Fibroblast of lung (primary cell): ENCODE measurements around the gene SYNM. TPM values are rescaled to one million over a fixed set of nuclear protein-coding genes. Genes with fewer than 3 reads are reported as not detected.
A peak's percentile ranks its signal among the peaks of the same experiment; 100 is the strongest.
"Not testable (repeated sequence)": the region's sequence is repeated elsewhere in the genome, so short reads cannot be mapped to it uniquely, and the experiment has no call there.

ENCODE experiments used
- DNase-seq, 2 donors: peaks; one replicate each; pipeline versions ENCODE4 v3.0.0 to v3.0.0-alpha.2; 2010; ENCODE audit warnings: low read depth in 2 of 2
- H2AFZ ChIP-seq: 2 replicates; pipeline ENCODE4 v1.5.1; 2012; ENCODE audit warnings: low read length, control low read depth, inconsistent platforms
- H3K27ac ChIP-seq: 2 replicates; pipeline ENCODE4 v1.5.1; 2011; ENCODE audit warnings: low read length, control low read depth; ENCODE audit not compliant: insufficient read depth
- H3K27me3 ChIP-seq: 2 replicates; pipeline ENCODE4 v1.5.1; 2011; ENCODE audit warnings: mild to moderate bottlenecking, low read length; ENCODE audit not compliant: control insufficient read depth, insufficient read depth
- H3K36me3 ChIP-seq: 2 replicates; pipeline ENCODE4 v1.5.1; 2011; ENCODE audit warnings: low read length; ENCODE audit not compliant: control insufficient read depth, insufficient read depth
- H3K4me1 ChIP-seq: 2 replicates; pipeline ENCODE4 v1.5.1; 2011; ENCODE audit warnings: low read length; ENCODE audit not compliant: control insufficient read depth, insufficient read depth; ENCODE audit errors: extremely low read depth
- H3K4me2 ChIP-seq: 2 replicates; pipeline ENCODE4 v1.5.1; 2011; ENCODE audit warnings: low read length, control low read depth; ENCODE audit not compliant: insufficient read depth; ENCODE audit errors: extremely low read depth
- H3K4me3 ChIP-seq, 4 experiments: fragments of 200-600 bp in 1 of 4; sonication (generic) in 1 of 4; replicated peaks in 1 of 4; 2 replicates each; pipeline ENCODE4 v1.5.1; 2011 to 2016; ENCODE audit warnings: low read length in 4 of 4, low read depth in 3 of 4, mild to moderate bottlenecking in 3 of 4, control low read depth in 2 of 4, inconsistent platforms in 1 of 4, mixed read lengths in 1 of 4; ENCODE audit not compliant: insufficient read depth in 1 of 4; ENCODE audit errors: control extremely low read depth in 1 of 4
- H3K79me2 ChIP-seq: 2 replicates; pipeline ENCODE4 v1.5.1; 2012; ENCODE audit warnings: mild to moderate bottlenecking, low read length, inconsistent platforms; ENCODE audit not compliant: control insufficient read depth, insufficient read depth
- H3K9ac ChIP-seq: 2 replicates; pipeline ENCODE4 v1.5.1; 2011; ENCODE audit warnings: mild to moderate bottlenecking, low read length, control low read depth; ENCODE audit not compliant: insufficient read depth
- H3K9me3 ChIP-seq: 2 replicates; pipeline ENCODE4 v1.5.1; 2012; ENCODE audit warnings: low read depth, low read length; ENCODE audit not compliant: control insufficient read depth, insufficient read depth
- H4K20me1 ChIP-seq: 2 replicates; pipeline ENCODE4 v1.5.1; 2011; ENCODE audit warnings: low read length; ENCODE audit not compliant: control insufficient read depth, insufficient read depth; ENCODE audit errors: extremely low read depth
- CTCF ChIP-seq, 2 donors: IDR thresholded peaks in 1 of 2; conservative IDR thresholded peaks in 1 of 2; 1 replicate in 1 of 2; 2 replicates in 1 of 2; pipeline ENCODE4 v1.5.1; 2011 to 2012; ENCODE audit warnings: low read length in 2 of 2, control low read depth in 1 of 2, inconsistent platforms in 1 of 2, low read depth in 1 of 2, mild to moderate bottlenecking in 1 of 2
- EZH2 ChIP-seq: IDR thresholded peaks from 2 replicates; pipeline ENCODE4 v1.5.1; 2012; ENCODE audit warnings: low read length, control low read depth, mild to moderate bottlenecking; ENCODE audit errors: missing control alignments
- polyA plus RNA-seq, 2 donors: library from polyadenylated mRNA; depleted of rRNA in 1 of 2; stranded (reverse) in 1 of 2; unstranded in 1 of 2; fragments of >200 nt; gene quantifications; 2 replicates each; pipeline ENCODE4 v1.2.1, GENCODE V29; 2011 to 2012; ENCODE audit warnings: missing spikeins in 1 of 2
- total RNA-seq: library from RNA; depleted of rRNA; stranded (reverse); fragments of >200 nt; gene quantifications from 2 replicates; pipeline ENCODE4 v1.2.1, GENCODE V29; 2014

Gene SYNM
- total and polyA plus RNA-seq, 2 donors (not counting 1 experiment from before 2014, with no cell fraction given) = 1.8 to 8.6 TPM

DNA sequence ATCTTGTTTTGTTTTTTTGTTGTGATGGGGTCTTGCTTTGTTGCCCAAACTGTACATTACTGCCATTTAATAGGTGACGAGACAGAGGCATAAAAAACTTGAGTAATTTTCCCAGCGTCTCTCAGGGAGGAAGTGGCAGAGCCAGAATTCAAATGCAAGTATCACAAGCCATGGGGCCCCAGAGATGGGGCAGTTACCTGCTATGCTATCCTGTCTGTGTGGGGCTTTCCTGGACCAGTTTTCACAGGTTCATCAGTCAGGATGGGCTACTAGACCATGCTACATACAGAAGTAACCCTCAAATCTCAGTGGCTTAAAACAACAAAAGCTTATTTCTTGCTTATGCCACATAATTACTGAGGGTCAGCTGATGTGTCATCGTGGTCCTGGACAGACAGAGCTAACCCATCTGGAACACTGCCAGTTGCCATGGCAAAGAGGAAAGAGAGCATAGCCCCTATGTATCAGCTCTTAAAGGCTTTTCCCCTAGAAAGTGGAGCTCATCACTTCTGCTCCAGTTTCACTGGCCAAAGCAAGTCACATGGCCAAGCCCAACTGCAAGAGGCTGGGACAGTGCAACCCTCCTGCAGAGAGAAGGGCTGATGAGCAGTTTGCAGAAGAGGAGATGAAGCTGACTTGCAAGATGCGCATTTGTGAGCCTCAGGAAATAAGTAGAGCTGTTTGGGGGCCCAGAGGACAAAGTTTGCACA, 31.7 kb upstream of the SYNM start:
- no peak for TF ChIP-seq CTCF (conservative IDR thresholded peaks at IDR 0.05 in 1 of 2, IDR thresholded peaks at IDR 0.05 in 1 of 2; ENCODE audit: low read depth in 1 of 2, low read length in 2 of 2)
- no peak for TF ChIP-seq EZH2
- no peaks in the 10 kb centered on the region for H3K79me2 ChIP-seq
- no peak overlapping the region for H3K4me2 ChIP-seq
- H4K20me1 ChIP-seq = no peaks in the 10 kb centered on the region
- no peak overlapping the region for H3K9ac ChIP-seq
- H3K27me3 ChIP-seq = no peaks in the 10 kb centered on the region
- no peak overlapping the region for H3K27ac ChIP-seq
- peaks cover 3% of the 10 kb centered on the region for H3K4me1 ChIP-seq
- no peak overlapping the region for H3K4me3 ChIP-seq
- H3K36me3 ChIP-seq = no peaks in the 10 kb centered on the region
- H3K9me3 ChIP-seq = no peaks in the 10 kb centered on the region
- DNase-seq = peak in 1 of 2 donors; percentile 6
- no peak overlapping the region for H2AFZ ChIP-seq

- no peak for TF ChIP-seq CTCF (conservative IDR thresholded peaks at IDR 0.05 in 1 of 2, IDR thresholded peaks at IDR 0.05 in 1 of 2; ENCODE audit: low read depth in 1 of 2, low read length in 2 of 2)
- TF ChIP-seq EZH2 = no peak
- no peak overlapping the region for H2AFZ ChIP-seq
- no peaks in the 10 kb centered on the region for H4K20me1 ChIP-seq
- no peak overlapping the region for H3K4me3 ChIP-seq
- H3K4me2 ChIP-seq = no peak overlapping the region
- H3K27me3 ChIP-seq = no peaks in the 10 kb centered on the region
- no peak overlapping the region for H3K27ac ChIP-seq
- H3K79me2 ChIP-seq = no peaks in the 10 kb centered on the region
- no peaks in the 10 kb centered on the region for H3K9me3 ChIP-seq
- no peaks in the 10 kb centered on the region for H3K36me3 ChIP-seq
- H3K9ac ChIP-seq = no peak overlapping the region
- H3K4me1 ChIP-seq = peaks cover 3% of the 10 kb centered on the region
- no peak for DNase-seq
These were observed 30.4 kb upstream of the SYNM start for GRCh38 chr15:99074446-99074845.

DNA sequence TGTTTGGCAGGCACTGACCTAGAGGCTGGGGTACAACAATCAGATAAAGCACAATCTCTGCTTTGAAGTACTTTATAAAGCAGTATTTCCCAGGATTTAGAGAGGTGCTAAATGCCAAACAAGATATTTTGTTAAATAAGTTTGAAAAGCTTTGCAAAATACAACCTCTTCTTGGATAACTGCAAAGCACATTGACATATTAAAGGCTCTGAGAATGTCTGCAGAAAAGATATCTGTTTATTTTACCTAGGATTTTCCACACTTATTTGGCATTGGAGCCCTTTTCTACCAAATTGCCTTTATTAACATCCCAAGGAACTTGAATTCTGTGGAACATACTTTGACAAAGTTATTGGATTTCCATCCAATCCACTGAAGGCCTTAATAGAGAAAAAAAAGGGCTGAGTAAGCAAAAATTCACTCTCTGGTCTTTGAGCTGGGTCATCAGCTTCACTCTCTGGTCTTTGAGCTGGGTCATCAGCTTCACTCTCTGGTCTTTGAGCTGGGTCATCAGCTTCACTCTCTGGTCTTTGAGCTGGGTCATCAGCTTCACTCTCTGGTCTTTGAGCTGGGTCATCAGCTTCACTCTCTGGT, 29.7 kb upstream of the SYNM start:
- not testable (repeated sequence) for DNase-seq, H3K36me3 ChIP-seq, H3K79me2 ChIP-seq, H2AFZ ChIP-seq, H3K4me2 ChIP-seq, H3K27ac ChIP-seq, H3K4me3 ChIP-seq, H4K20me1 ChIP-seq, H3K9ac ChIP-seq, H3K27me3 ChIP-seq, H3K4me1 ChIP-seq, H3K9me3 ChIP-seq
